ENCODE measurements around the gene KRTAP21-2. TPM values are rescaled to one million over a fixed set of nuclear protein-coding genes. Genes with fewer than 3 reads are reported as not detected.

The KRTAP21-2 gene
- total RNA-seq, result not detected in 2 replicates
- not detected in 2 replicates for polyA plus RNA-seq
- polyA plus RNA-seq (2011; cell fraction: cytosol; rRNA removed), result not detected in 2 replicates
- polyA plus RNA-seq (2011; cell fraction: nucleus; rRNA removed), result not detected in 2 replicates
- not detected in 2 replicates for polyA plus RNA-seq (2012)
- polyA minus RNA-seq, result not detected in 2 replicates
- not detected for polyA minus RNA-seq (2011; cell fraction: cytosol; rRNA and poly(A)+ RNA removed)
- polyA minus RNA-seq (2011; cell fraction: nucleus; rRNA and poly(A)+ RNA removed), result not detected in 2 replicates
- Bru-seq, nascent RNA, result not detected
- BruChase-seq, experiment 1, labeled RNA remaining after a 6-hour chase, result not detected
- BruChase-seq, experiment 2, labeled RNA remaining after a 2-hour chase, result not detected
- long read RNA-seq, result 0 reads

GRCh38 chr21:30747159-30747558 lies at the start of gene KRTAP21-2:
KRTAP21-2 (minus strand) TSS chr21:30747259; CDS start chr21:30747202, 57 bp downstream.
- no peak for FAIRE-seq
- ChIA-PET CTCF (no interaction called here), POLR2A (no interaction called here)
- TF ChIP-seq GATA2 (IDR thresholded peaks at IDR 0.05; ENCODE audit: insufficient read depth, insufficient read length, low read depth, low read length), result no peak
- Histone ChIP-seq H4K20me1 (replicated peaks; ENCODE audit: control insufficient read depth, extremely low read depth, insufficient read depth, low read length) (no peaks in the 10 kb centered on the region), H3K4me2 (ENCODE audit: insufficient read depth, low read length) (no peak within 1 kb of the TSS), H3K4me3 (replicated peaks in 1 of 3; ENCODE audit: insufficient read depth in 1 of 3, low read depth in 1 of 3, low read length in 3 of 3) (no peak within 1 kb of the TSS), H3K9me1 (replicated peaks; ENCODE audit: control insufficient read depth, extremely low read depth, insufficient read depth, low read length) (no peaks in the 10 kb centered on the region), H3K4me1 (ENCODE audit: control insufficient read depth, extremely low read depth, insufficient read depth, low read length) (no peaks in the 10 kb centered on the region), H3K27me3 (ENCODE audit: control insufficient read depth in 2 of 2, insufficient read depth in 2 of 2, low read length in 2 of 2) (no peaks in the 10 kb centered on the region), H3K27ac (ENCODE audit: insufficient read depth, low read depth, low read length) (no peak within 1 kb of the TSS), H3K9me3 (replicated peaks; ENCODE audit: control insufficient read depth, insufficient read depth, low read length) (peaks cover 7% of the 10 kb centered on the region), H3K79me2 (ENCODE audit: control insufficient read depth, insufficient read depth, low read length) (no peaks in the 10 kb centered on the region), H3K9ac (replicated peaks; ENCODE audit: extremely low read depth, insufficient read depth, low read length) (no peak within 1 kb of the TSS), H3K36me3 (ENCODE audit: control insufficient read depth in 2 of 2, extremely low read depth in 1 of 2, insufficient read depth in 2 of 2, low read length in 2 of 2) (no peaks in the 10 kb centered on the region), H2AFZ (ENCODE audit: low read depth, low read length) (no peak within 1 kb of the TSS)
- dilution Hi-C loops (cut with MboI; ENCODE audit: extremely low pct_ligation_motif_present, low sequenced_read_pairs), result no loop called here
- no TSS peak for BruUV-seq (replicated peaks)
- intact Hi-C loops (cut with micrococcal nuclease), result no loop called here
- DNase-seq (ENCODE audit: low read depth, low spot score), result no peak

GRCh38 chr21:30793581-30794314 lies 46.7 kb upstream of the KRTAP21-2 start:
- H3K36me3 ChIP-seq (ENCODE audit: control insufficient read depth in 2 of 2, extremely low read depth in 1 of 2, insufficient read depth in 2 of 2, low read length in 2 of 2), result no peaks in the 10 kb centered on the region
- FAIRE-seq (no peak), DNase-seq (ENCODE audit: low read depth, low spot score) (no peak)
- H3K9me3 ChIP-seq (replicated peaks; ENCODE audit: control insufficient read depth, insufficient read depth, low read length), result peaks cover 2% of the 10 kb centered on the region
- intact Hi-C loops (cut with micrococcal nuclease) (no loop called here), dilution Hi-C loops (cut with MboI; ENCODE audit: extremely low pct_ligation_motif_present, low sequenced_read_pairs) (no loop called here)
- CTCF ChIA-PET, result no interaction called here
- no peak overlapping the region for H3K4me2 ChIP-seq (ENCODE audit: insufficient read depth, low read length)
- no peaks in the 10 kb centered on the region for H3K9me1 ChIP-seq (replicated peaks; ENCODE audit: control insufficient read depth, extremely low read depth, insufficient read depth, low read length)
- H3K27me3 ChIP-seq (ENCODE audit: control insufficient read depth in 2 of 2, insufficient read depth in 2 of 2, low read length in 2 of 2), result no peaks in the 10 kb centered on the region
- H3K27ac ChIP-seq (ENCODE audit: insufficient read depth, low read depth, low read length), result no peak overlapping the region
- H3K79me2 ChIP-seq (ENCODE audit: control insufficient read depth, insufficient read depth, low read length), result no peaks in the 10 kb centered on the region
- POLR2A ChIA-PET, result no interaction called here
- no TSS peak for BruUV-seq (replicated peaks)
- H2AFZ ChIP-seq (ENCODE audit: low read depth, low read length), result no peak overlapping the region
- H3K4me3 ChIP-seq (replicated peaks in 1 of 3; ENCODE audit: insufficient read depth in 1 of 3, low read depth in 1 of 3, low read length in 3 of 3), result no peak overlapping the region
- no peak overlapping the region for H3K9ac ChIP-seq (replicated peaks; ENCODE audit: extremely low read depth, insufficient read depth, low read length)
- no peaks in the 10 kb centered on the region for H4K20me1 ChIP-seq (replicated peaks; ENCODE audit: control insufficient read depth, extremely low read depth, insufficient read depth, low read length)
- TF ChIP-seq MYC (IDR thresholded peaks at IDR 0.05; ENCODE audit: low read depth, low read length) (no peak), POLR2A (IDR thresholded peaks at IDR 0.05; ENCODE audit: low read depth, low read length) (no peak), JUN (IDR thresholded peaks at IDR 0.05; ENCODE audit: borderline replicate concordance, insufficient read depth, insufficient read length, low read depth) (no peak), MAX (IDR thresholded peaks at IDR 0.05; ENCODE audit: insufficient read depth, insufficient read length) (no peak), POLR2AphosphoS5 (IDR thresholded peaks at IDR 0.05; ENCODE audit: insufficient read depth, low read depth, low read length) (no peak), FOS (IDR thresholded peaks at IDR 0.05; ENCODE audit: borderline replicate concordance, insufficient read depth, low read length) (no peak), CTCF (IDR thresholded peaks at IDR 0.05; ENCODE audit: extremely low read depth in 1 of 2, insufficient read depth in 1 of 2, low read depth in 1 of 2, low read length in 2 of 2) (no peak), EZH2 (IDR thresholded peaks at IDR 0.05; ENCODE audit: borderline replicate concordance, low read depth, low read length, severe bottlenecking) (no peak), GATA2 (IDR thresholded peaks at IDR 0.05; ENCODE audit: insufficient read depth, insufficient read length, low read depth, low read length) (no peak)
- H3K4me1 ChIP-seq (ENCODE audit: control insufficient read depth, extremely low read depth, insufficient read depth, low read length), result no peaks in the 10 kb centered on the region
